Liver (tissue), 3 donors: ENCODE results near the gene ZSCAN16.

Source experiments
- CTCF ChIP-seq: fragments of 150-350 bp; IDR thresholded peaks from 2 replicates; pipeline ENCODE4 v1.5.1; 2017; ENCODE audit warnings: improper control_type of control experiment, low read depth, low read length; ENCODE audit not compliant: missing input control
- GABPA ChIP-seq, 2 donors: IDR thresholded peaks in 1 of 2; conservative IDR thresholded peaks in 1 of 2; 2 replicates each; pipeline ENCODE4 v1.6.1; 2016; ENCODE audit warnings: antibody characterized with exemption in 2 of 2, mild to moderate bottlenecking in 1 of 2, moderate library complexity in 1 of 2
- MAX ChIP-seq: IDR thresholded peaks from 2 replicates; pipeline ENCODE4 v1.6.1; 2016; ENCODE audit warnings: antibody characterized with exemption
- RAD21 ChIP-seq, 2 donors: IDR thresholded peaks; 2 replicates each; pipeline ENCODE4 v1.6.1; 2016; ENCODE audit warnings: antibody characterized with exemption in 2 of 2, mild to moderate bottlenecking in 2 of 2
- REST ChIP-seq: IDR thresholded peaks from 2 replicates; pipeline ENCODE4 v1.6.1; 2016; ENCODE audit warnings: antibody characterized with exemption, mild to moderate bottlenecking
- SP1 ChIP-seq: IDR thresholded peaks from 2 replicates; pipeline ENCODE4 v1.6.1; 2018; ENCODE audit warnings: antibody characterized with exemption, mild to moderate bottlenecking
- YY1 ChIP-seq: IDR thresholded peaks from 2 replicates; pipeline ENCODE4 v1.6.1; 2016; ENCODE audit warnings: antibody characterized with exemption, mild to moderate bottlenecking
- donor health status: healthy.
- donor health status: healthy.

GRCh38 chr6:28107506-28107905, 16.9 kb upstream of the ZSCAN16 start:
- no peak for TF ChIP-seq REST
- TF ChIP-seq SP1: no peak
- TF ChIP-seq CTCF: no peak
- no peak for TF ChIP-seq RAD21 (IDR thresholded peaks at IDR 0.05)
- TF ChIP-seq MAX: no peak
- TF ChIP-seq GABPA (IDR thresholded peaks at IDR 0.05 in 1 of 2, conservative IDR thresholded peaks at IDR 0.05 in 1 of 2): no peak
- TF ChIP-seq YY1: no peak
